H9 (cell line): ENCODE data around the gene LASP1NB. TPM values are rescaled to one million over a fixed set of nuclear protein-coding genes. Genes with fewer than 3 reads are reported as not detected.

Source experiments
- DNase-seq: peaks from one replicate; pipeline ENCODE4 v3.0.0-alpha.2; 2017
- H2AFZ ChIP-seq: one replicate; pipeline ENCODE4 v1.6.1; 2013; ENCODE audit warnings: mild to moderate bottlenecking, low read length, control low read depth, moderate library complexity
- H2AK5ac ChIP-seq: 2 replicates; pipeline ENCODE4 v1.6.1; 2013; ENCODE audit warnings: low read length, control low read depth, mixed read lengths; ENCODE audit not compliant: insufficient read length
- H2BK120ac ChIP-seq: one replicate; pipeline ENCODE4 v1.6.1; 2013; ENCODE audit warnings: low read depth, mild to moderate bottlenecking, low read length, control low read depth, inconsistent platforms; ENCODE audit not compliant: poor library complexity, severe bottlenecking
- H2BK12ac ChIP-seq: 2 replicates; pipeline ENCODE4 v1.6.1; 2013; ENCODE audit warnings: low read length, control low read depth, mixed read lengths, low read depth; ENCODE audit not compliant: insufficient read length
- H2BK15ac ChIP-seq: 2 replicates; pipeline ENCODE4 v1.6.1; 2013; ENCODE audit warnings: low read depth, low read length, control low read depth
- H2BK20ac ChIP-seq: one replicate; pipeline ENCODE4 v1.6.1; 2013; ENCODE audit warnings: low read depth, mild to moderate bottlenecking, low read length, control low read depth, inconsistent platforms; ENCODE audit not compliant: poor library complexity, severe bottlenecking
- H2BK5ac ChIP-seq: 2 replicates; pipeline ENCODE4 v1.6.1; 2013; ENCODE audit warnings: low read length, control low read depth, mixed read lengths; ENCODE audit not compliant: insufficient read length
- H3K14ac ChIP-seq: 2 replicates; pipeline ENCODE4 v1.6.1; 2013; ENCODE audit warnings: low read length, control low read depth; ENCODE audit not compliant: insufficient read depth
- H3K18ac ChIP-seq: 2 replicates; pipeline ENCODE4 v1.6.1; 2013; ENCODE audit warnings: low read depth, mild to moderate bottlenecking, mixed read lengths, low read length, control low read depth; ENCODE audit not compliant: insufficient read length
- H3K23ac ChIP-seq: 2 replicates; pipeline ENCODE4 v1.6.1; 2013; ENCODE audit warnings: low read length, control low read depth, mixed read lengths, low read depth; ENCODE audit not compliant: insufficient read length
- H3K23me2 ChIP-seq: 2 replicates; pipeline ENCODE4 v1.6.1; 2013; ENCODE audit warnings: low read depth, mild to moderate bottlenecking, mixed read lengths, low read length, control low read depth; ENCODE audit not compliant: insufficient read length, poor library complexity, severe bottlenecking
- H3K27ac ChIP-seq: 2 replicates; pipeline ENCODE4 v1.5.1; 2013; ENCODE audit warnings: low read length, control low read depth, mixed read lengths, low read depth; ENCODE audit not compliant: insufficient read length
- H3K27me3 ChIP-seq: 2 replicates; pipeline ENCODE4 v1.6.1; 2013; ENCODE audit warnings: low read length, control low read depth, inconsistent platforms; ENCODE audit not compliant: insufficient read depth
- H3K4ac ChIP-seq: 2 replicates; pipeline ENCODE4 v1.6.1; 2013; ENCODE audit warnings: low read depth, mild to moderate bottlenecking, control low read depth, inconsistent platforms, low read length, moderate library complexity
- H3K4me1 ChIP-seq: 2 replicates; pipeline ENCODE4 v1.6.1; 2013; ENCODE audit warnings: low read length, control low read depth, inconsistent platforms; ENCODE audit not compliant: insufficient read depth
- H3K4me2 ChIP-seq: 2 replicates; pipeline ENCODE4 v1.6.1; 2013; ENCODE audit warnings: low read length, control low read depth, mixed read lengths; ENCODE audit not compliant: insufficient read length, insufficient read depth
- H3K56ac ChIP-seq: 2 replicates; pipeline ENCODE4 v1.6.1; 2013; ENCODE audit warnings: low read depth, mild to moderate bottlenecking, mixed read lengths, low read length, control low read depth; ENCODE audit not compliant: insufficient read length
- H3K79me1 ChIP-seq: 2 replicates; pipeline ENCODE4 v1.6.1; 2013; ENCODE audit warnings: low read depth, mild to moderate bottlenecking, moderate library complexity, low read length, control low read depth, inconsistent platforms; ENCODE audit not compliant: insufficient read depth, poor library complexity, severe bottlenecking
- H3K79me2 ChIP-seq: 2 replicates; pipeline ENCODE4 v1.6.1; 2013; ENCODE audit warnings: low read length, control low read depth, inconsistent platforms; ENCODE audit not compliant: insufficient read depth
- H3K9ac ChIP-seq: 2 replicates; pipeline ENCODE4 v1.6.1; 2013; ENCODE audit warnings: low read length, control low read depth, mixed read lengths; ENCODE audit not compliant: insufficient read length; ENCODE audit errors: extremely low read depth
- H3K9me3 ChIP-seq: one replicate; pipeline ENCODE4 v1.6.1; 2013; ENCODE audit warnings: low read depth, low read length, inconsistent platforms; ENCODE audit not compliant: control insufficient read depth
- H3T11ph ChIP-seq: one replicate; pipeline ENCODE4 v1.6.1; 2013; ENCODE audit warnings: mild to moderate bottlenecking, low read length, control low read depth, inconsistent platforms
- H4K20me1 ChIP-seq: one replicate; pipeline ENCODE4 v1.6.1; 2013; ENCODE audit not compliant: control insufficient read depth, insufficient read length, insufficient read depth
- H4K5ac ChIP-seq: 2 replicates; pipeline ENCODE4 v1.6.1; 2013; ENCODE audit warnings: low read depth, mild to moderate bottlenecking, mixed read lengths, low read length, control low read depth; ENCODE audit not compliant: insufficient read length
- H4K8ac ChIP-seq: replicated peaks from 2 replicates; pipeline ENCODE4 v1.6.1; 2013; ENCODE audit warnings: low read length, control low read depth, mixed read lengths, low read depth; ENCODE audit not compliant: insufficient read length
- H4K91ac ChIP-seq: 2 replicates; pipeline ENCODE4 v1.6.1; 2013; ENCODE audit warnings: low read depth, mild to moderate bottlenecking, moderate library complexity, mixed read lengths, low read length, control low read depth; ENCODE audit not compliant: insufficient read length
- H3K27ac Mint-ChIP-seq, 3 experiments: 2 replicates in 2 of 3; 3 replicates in 1 of 3; pipeline ENCODE4 v1.8.0; 2020 to 2021; ENCODE audit warnings: mixed read lengths in 3 of 3, mild to moderate bottlenecking in 1 of 3, moderate library complexity in 1 of 3
- H3K27me3 Mint-ChIP-seq: 2 replicates; pipeline ENCODE4 v1.8.0; 2021; ENCODE audit warnings: low read depth, mild to moderate bottlenecking, moderate library complexity, mixed read lengths
- H3K36me3 Mint-ChIP-seq, 3 experiments: 2 replicates in 2 of 3; 3 replicates in 1 of 3; pipeline ENCODE4 v1.8.0; 2020 to 2021; ENCODE audit warnings: low read depth in 3 of 3, mixed read lengths in 3 of 3; ENCODE audit not compliant: insufficient read depth in 1 of 3
- H3K4me1 Mint-ChIP-seq, 2 experiments: 2 replicates each; pipeline ENCODE4 v1.8.0; 2020; ENCODE audit warnings: mixed read lengths in 2 of 2
- H3K4me3 Mint-ChIP-seq, 2 experiments: 2 replicates in 1 of 2; 3 replicates in 1 of 2; pipeline ENCODE4 v1.8.0; 2020 to 2021; ENCODE audit warnings: mild to moderate bottlenecking in 2 of 2, mixed read lengths in 2 of 2, moderate library complexity in 1 of 2
- H3K9me3 Mint-ChIP-seq, 2 experiments: 2 replicates in 1 of 2; 3 replicates in 1 of 2; pipeline ENCODE4 v1.8.0; 2020; ENCODE audit warnings: mild to moderate bottlenecking in 2 of 2, mixed read lengths in 2 of 2, moderate library complexity in 1 of 2
- WGBS: extraction: QIAGEN DNeasy Blood & Tissue Kit; methylation state at CpG from one replicate; pipeline ENCODE4 v1.1.7; 2013; ENCODE audit warnings: missing lambda C conversion rate, low lambda C conversion rate, mixed read lengths; ENCODE audit not compliant: insufficient read length; ENCODE audit errors: extremely low coverage; 5-methylcytosine and 5-hydroxymethylcytosine counted together
- microRNA-seq: library from miRNA; unstranded; fragments of <30 nt; microRNA quantifications from one replicate; pipeline ENCODE4, GENCODE V29; 2020; ENCODE audit warnings: borderline microRNAs expressed
- total RNA-seq: library from RNA; stranded (reverse); gene quantifications from 2 replicates; pipeline ENCODE4 v1.2.1, GENCODE V29; 2021
- TF ChIP-seq, protein P1 (sequence below): fragments of 200-600 bp; sonication (generic); conservative IDR thresholded peaks from 3 replicates; pipeline ENCODE4 v1.8.0; 2021; ENCODE audit warnings: antibody characterized with exemption, mild to moderate bottlenecking

LASP1NB gene

DNA sequence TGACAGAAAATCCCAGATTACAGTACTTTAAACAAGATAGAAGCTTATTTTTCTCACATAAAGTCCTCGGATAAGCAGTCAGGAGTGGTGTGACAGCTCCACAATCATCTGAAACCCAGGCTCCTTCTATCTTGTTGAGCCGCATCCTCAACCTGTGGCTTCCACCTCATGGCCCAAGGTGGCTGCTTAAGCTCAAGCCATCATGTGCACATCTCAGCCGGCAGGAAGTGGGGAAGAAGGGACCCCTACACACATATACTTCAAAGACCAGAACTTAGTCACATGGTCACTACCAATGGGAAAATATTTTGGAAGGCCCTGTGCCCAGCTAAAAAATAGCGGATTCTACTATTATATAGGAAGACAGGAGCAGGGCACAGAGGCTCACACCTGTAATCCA lies 52.8 kb downstream of the LASP1NB start:
- Histone ChIP-seq H2AFZ (no peak overlapping the region), H4K91ac (no peak overlapping the region), H3K4me1 (no peaks in the 10 kb centered on the region), H4K8ac (no peak overlapping the region), H3K79me2 (no peaks in the 10 kb centered on the region), H3K27ac (no peak overlapping the region), H3K18ac (no peak overlapping the region), H3K14ac (no peak overlapping the region), H3K4me2 (no peak overlapping the region), H2BK12ac (no peak overlapping the region), H2BK5ac (no peak overlapping the region), H3K9ac (no peak overlapping the region), H3K4ac (no peak overlapping the region), H3K23me2 (no peaks in the 10 kb centered on the region), H2BK15ac (no peak overlapping the region), H2AK5ac (no peak overlapping the region), H2BK120ac (no peak overlapping the region), H4K20me1 (no peaks in the 10 kb centered on the region), H3K9me3 (no peaks in the 10 kb centered on the region), H4K5ac (no peak overlapping the region), H3K56ac (no peak overlapping the region), H2BK20ac (no peak overlapping the region), H3T11ph (no peak overlapping the region), H3K23ac (no peak overlapping the region), H3K79me1 (no peaks in the 10 kb centered on the region), H3K27me3 (no peaks in the 10 kb centered on the region)
- Mint-ChIP-seq H3K36me3 (no peaks in the 10 kb centered on the region), H3K27me3 (no peaks in the 10 kb centered on the region), H3K4me1 (no peaks in the 10 kb centered on the region; a peak in 1 of 4 replicates), H3K4me3 (no peak overlapping the region), H3K27ac (no peak overlapping the region), H3K9me3 (no peaks in the 10 kb centered on the region)
- TF ChIP-seq, protein P1, sequence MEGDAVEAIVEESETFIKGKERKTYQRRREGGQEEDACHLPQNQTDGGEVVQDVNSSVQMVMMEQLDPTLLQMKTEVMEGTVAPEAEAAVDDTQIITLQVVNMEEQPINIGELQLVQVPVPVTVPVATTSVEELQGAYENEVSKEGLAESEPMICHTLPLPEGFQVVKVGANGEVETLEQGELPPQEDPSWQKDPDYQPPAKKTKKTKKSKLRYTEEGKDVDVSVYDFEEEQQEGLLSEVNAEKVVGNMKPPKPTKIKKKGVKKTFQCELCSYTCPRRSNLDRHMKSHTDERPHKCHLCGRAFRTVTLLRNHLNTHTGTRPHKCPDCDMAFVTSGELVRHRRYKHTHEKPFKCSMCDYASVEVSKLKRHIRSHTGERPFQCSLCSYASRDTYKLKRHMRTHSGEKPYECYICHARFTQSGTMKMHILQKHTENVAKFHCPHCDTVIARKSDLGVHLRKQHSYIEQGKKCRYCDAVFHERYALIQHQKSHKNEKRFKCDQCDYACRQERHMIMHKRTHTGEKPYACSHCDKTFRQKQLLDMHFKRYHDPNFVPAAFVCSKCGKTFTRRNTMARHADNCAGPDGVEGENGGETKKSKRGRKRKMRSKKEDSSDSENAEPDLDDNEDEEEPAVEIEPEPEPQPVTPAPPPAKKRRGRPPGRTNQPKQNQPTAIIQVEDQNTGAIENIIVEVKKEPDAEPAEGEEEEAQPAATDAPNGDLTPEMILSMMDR, result no peak
- no CpG with 5 or more reads among the region's 4 CpGs for WGBS
- DNase-seq, result no peak

Small RNAs within 50 kb of the gene (microRNA-seq; reads per million reads assigned to microRNA genes)
- not detected for gene MIR6779

Other genes starting within 250 kb of the LASP1NB start
- 25.1 and 26.4 TPM in 2 replicates for gene MLLT6, start 220.3 kb upstream of the LASP1NB start, total RNA-seq
- gene CISD3, start 195.3 kb upstream of the LASP1NB start, total RNA-seq, result 10.7 and 11.2 TPM in 2 replicates
- gene PCGF2, start 177.3 kb upstream of the LASP1NB start, total RNA-seq, result 106 and 116 TPM in 2 replicates
- gene PSMB3, start 172.9 kb upstream of the LASP1NB start, total RNA-seq, result 242 and 252 TPM in 2 replicates
- gene PIP4K2B, start 126.1 kb upstream of the LASP1NB start, total RNA-seq, result 61.9 and 62.9 TPM in 2 replicates
- 15.4 and 15.9 TPM in 2 replicates for gene CWC25, start 100.3 kb upstream of the LASP1NB start, total RNA-seq
- 2,040 and 2,084 TPM in 2 replicates for gene RPL23, start 71.9 kb upstream of the LASP1NB start, total RNA-seq
- gene LASP1, start 55.6 kb upstream of the LASP1NB start, total RNA-seq, result 121 and 122 TPM in 2 replicates
- gene FBXO47, start 41.8 kb downstream of the LASP1NB start, total RNA-seq, result not detected in 2 replicates
- gene PLXDC1, start 226.0 kb downstream of the LASP1NB start, total RNA-seq, result 1.6 and 2.0 TPM in 2 replicates
- not detected in 2 replicates for gene ARL5C, start 240.5 kb downstream of the LASP1NB start, total RNA-seq